ENCODE results near the gene OR4D6.

Gene OR4D6

GRCh38 chr11:59503276-59503675, 46.5 kb downstream of the OR4D6 start, which contains the start of gene OR4D11:
Gene OR4D11 (plus strand): TSS chr11:59503576. CDS start chr11:59503576, 0 bp downstream.
- FAIRE-seq, result no peak
- no peak for DNase-seq (ENCODE audit: extremely low spot score, insufficient read length, low read depth)
